Measurements from ENCODE around the gene TSC22D4.
"Not testable (repeated sequence)": the region's sequence is repeated elsewhere in the genome, so short reads cannot be mapped to it uniquely, and the experiment has no call there.

Gene TSC22D4

GRCh38 chr7:100504031-100504430 lies 25.0 kb upstream of the TSC22D4 start:
- WGBS (ENCODE audit: extremely low coverage, insufficient coverage, low lambda C conversion rate) = no CpG with 5 or more reads among the region's 3 CpGs
- not testable (repeated sequence) for H4K5ac ChIP-seq (ENCODE audit: low read length); H3K4ac ChIP-seq (ENCODE audit: low read depth, low read length); H4K8ac ChIP-seq (ENCODE audit: low read depth, low read length); H3K4me1 ChIP-seq (ENCODE audit: control insufficient read depth, low read depth, low read length); H2BK5ac ChIP-seq (ENCODE audit: low read length); H3K9ac ChIP-seq (ENCODE audit: low read length); H3K79me2 ChIP-seq (ENCODE audit: control insufficient read depth, insufficient read depth, low read length); H3K18ac ChIP-seq (ENCODE audit: low read length); H3K4me2 ChIP-seq (ENCODE audit: low read length); H3K79me1 ChIP-seq (ENCODE audit: low read length); H3K56ac ChIP-seq (ENCODE audit: low read length); H3K36me3 ChIP-seq (ENCODE audit: control insufficient read depth, insufficient read depth, low read length); H3K4me3 ChIP-seq (ENCODE audit: low read length); H2BK15ac ChIP-seq (replicated peaks; ENCODE audit: low read depth); H2AK5ac ChIP-seq (ENCODE audit: low read length); H2BK120ac ChIP-seq (ENCODE audit: low read depth, low read length); H3K23ac ChIP-seq (ENCODE audit: low read length); H3K27ac ChIP-seq (ENCODE audit: low read depth, low read length); DNase-seq; H3K27me3 ChIP-seq (ENCODE audit: insufficient read depth, low read length, poor library complexity)

- H2BK5ac ChIP-seq (ENCODE audit: low read length); H2AK5ac ChIP-seq (ENCODE audit: low read length); H3K36me3 ChIP-seq (ENCODE audit: control insufficient read depth, insufficient read depth, low read length); H2BK120ac ChIP-seq (ENCODE audit: low read depth, low read length); H3K18ac ChIP-seq (ENCODE audit: low read length); H3K23ac ChIP-seq (ENCODE audit: low read length); H3K27me3 ChIP-seq (ENCODE audit: insufficient read depth, low read length, poor library complexity); H3K9ac ChIP-seq (ENCODE audit: low read length); H2BK15ac ChIP-seq (replicated peaks; ENCODE audit: low read depth); H3K56ac ChIP-seq (ENCODE audit: low read length); H3K79me2 ChIP-seq (ENCODE audit: control insufficient read depth, insufficient read depth, low read length); H3K4ac ChIP-seq (ENCODE audit: low read depth, low read length); H3K4me2 ChIP-seq (ENCODE audit: low read length); H4K8ac ChIP-seq (ENCODE audit: low read depth, low read length); H3K4me3 ChIP-seq (ENCODE audit: low read length); H3K79me1 ChIP-seq (ENCODE audit: low read length); H3K4me1 ChIP-seq (ENCODE audit: control insufficient read depth, low read depth, low read length); DNase-seq; H3K27ac ChIP-seq (ENCODE audit: low read depth, low read length); H4K5ac ChIP-seq (ENCODE audit: low read length): not testable (repeated sequence)
- no CpG with 5 or more reads among the region's 2 CpGs for WGBS (ENCODE audit: extremely low coverage, insufficient coverage, low lambda C conversion rate)
Measured at GRCh38 chr7:100500743-100501142, 21.7 kb upstream of the TSC22D4 start.

- H3K56ac ChIP-seq (ENCODE audit: low read length) = no peak overlapping the region
- no peak overlapping the region for H3K9ac ChIP-seq (ENCODE audit: low read length)
- H3K79me1 ChIP-seq (ENCODE audit: low read length) = no peaks in the 10 kb centered on the region
- no peaks in the 10 kb centered on the region for H3K79me2 ChIP-seq (ENCODE audit: control insufficient read depth, insufficient read depth, low read length)
- no peak overlapping the region for H3K4me2 ChIP-seq (ENCODE audit: low read length)
- peaks cover 2% of the 10 kb centered on the region for H3K4me1 ChIP-seq (ENCODE audit: control insufficient read depth, low read depth, low read length)
- H3K36me3 ChIP-seq (ENCODE audit: control insufficient read depth, insufficient read depth, low read length) = no peaks in the 10 kb centered on the region
- no peak overlapping the region for H2BK120ac ChIP-seq (ENCODE audit: low read depth, low read length)
- H3K4me3 ChIP-seq (ENCODE audit: low read length) = no peak overlapping the region
- H3K18ac ChIP-seq (ENCODE audit: low read length) = no peak overlapping the region
- no peak overlapping the region for H3K27ac ChIP-seq (ENCODE audit: low read depth, low read length)
- H3K27me3 ChIP-seq (ENCODE audit: insufficient read depth, low read length, poor library complexity) = no peaks in the 10 kb centered on the region
- DNase-seq = no peak
- no peak overlapping the region for H4K5ac ChIP-seq (ENCODE audit: low read length)
- H3K23ac ChIP-seq (ENCODE audit: low read length) = no peak overlapping the region
- no peak overlapping the region for H3K4ac ChIP-seq (ENCODE audit: low read depth, low read length)
- H2BK15ac ChIP-seq (replicated peaks; ENCODE audit: low read depth) = no peak overlapping the region
- whole genome bisulfite sequencing (ENCODE audit: extremely low coverage, insufficient coverage, low lambda C conversion rate) = no CpG with 5 or more reads among the region's 6 CpGs
- H2BK5ac ChIP-seq (ENCODE audit: low read length) = no peak overlapping the region
- no peak overlapping the region for H4K8ac ChIP-seq (ENCODE audit: low read depth, low read length)
- H2AK5ac ChIP-seq (ENCODE audit: low read length) = no peak overlapping the region
Measured at GRCh38 chr7:100496509-100496908, 17.5 kb upstream of the TSC22D4 start.

GRCh38 chr7:100493476-100494264 lies 14.7 kb upstream of the TSC22D4 start:
- Histone ChIP-seq H3K23ac (ENCODE audit: low read length) (no peak overlapping the region), H3K27ac (ENCODE audit: low read depth, low read length) (no peak overlapping the region), H3K79me2 (ENCODE audit: control insufficient read depth, insufficient read depth, low read length) (no peaks in the 10 kb centered on the region), H3K36me3 (ENCODE audit: control insufficient read depth, insufficient read depth, low read length) (no peaks in the 10 kb centered on the region), H3K18ac (ENCODE audit: low read length) (no peak overlapping the region), H3K27me3 (ENCODE audit: insufficient read depth, low read length, poor library complexity) (no peaks in the 10 kb centered on the region), H3K4me1 (ENCODE audit: control insufficient read depth, low read depth, low read length) (peaks cover 2% of the 10 kb centered on the region), H3K4me2 (ENCODE audit: low read length) (peak overlapping the region; percentile 46), H2BK5ac (ENCODE audit: low read length) (no peak overlapping the region), H4K8ac (ENCODE audit: low read depth, low read length) (no peak overlapping the region), H2BK120ac (ENCODE audit: low read depth, low read length) (no peak overlapping the region), H3K79me1 (ENCODE audit: low read length) (no peaks in the 10 kb centered on the region), H3K4ac (ENCODE audit: low read depth, low read length) (no peak overlapping the region), H3K9ac (ENCODE audit: low read length) (peak overlapping the region; percentile 59), H2BK15ac (replicated peaks; ENCODE audit: low read depth) (no peak overlapping the region), H3K56ac (ENCODE audit: low read length) (peak overlapping the region; percentile 78), H3K4me3 (ENCODE audit: low read length) (no peak overlapping the region), H2AK5ac (ENCODE audit: low read length) (no peak overlapping the region), H4K5ac (ENCODE audit: low read length) (no peak overlapping the region)
- no CpG with 5 or more reads among the region's 56 CpGs for WGBS (ENCODE audit: extremely low coverage, insufficient coverage, low lambda C conversion rate)
- peak; percentile 45 for DNase-seq

GRCh38 chr7:100492738-100493475 lies 13.9 kb upstream of the TSC22D4 start:
- Histone ChIP-seq H3K79me2 (ENCODE audit: control insufficient read depth, insufficient read depth, low read length) (no peaks in the 10 kb centered on the region), H3K4me3 (ENCODE audit: low read length) (no peak overlapping the region), H2AK5ac (ENCODE audit: low read length) (no peak overlapping the region), H2BK15ac (replicated peaks; ENCODE audit: low read depth) (no peak overlapping the region), H3K23ac (ENCODE audit: low read length) (no peak overlapping the region), H2BK120ac (ENCODE audit: low read depth, low read length) (no peak overlapping the region), H3K36me3 (ENCODE audit: control insufficient read depth, insufficient read depth, low read length) (no peaks in the 10 kb centered on the region), H3K4me1 (ENCODE audit: control insufficient read depth, low read depth, low read length) (peaks cover 2% of the 10 kb centered on the region), H4K5ac (ENCODE audit: low read length) (no peak overlapping the region), H3K4ac (ENCODE audit: low read depth, low read length) (no peak overlapping the region), H4K8ac (ENCODE audit: low read depth, low read length) (no peak overlapping the region), H2BK5ac (ENCODE audit: low read length) (no peak overlapping the region), H3K27me3 (ENCODE audit: insufficient read depth, low read length, poor library complexity) (no peaks in the 10 kb centered on the region), H3K9ac (ENCODE audit: low read length) (peak overlapping the region; percentile 58), H3K79me1 (ENCODE audit: low read length) (no peaks in the 10 kb centered on the region), H3K4me2 (ENCODE audit: low read length) (no peak overlapping the region), H3K27ac (ENCODE audit: low read depth, low read length) (no peak overlapping the region), H3K56ac (ENCODE audit: low read length) (no peak overlapping the region), H3K18ac (ENCODE audit: low read length) (no peak overlapping the region)
- no peak for DNase-seq
- no CpG with 5 or more reads among the region's 5 CpGs for WGBS (ENCODE audit: extremely low coverage, insufficient coverage, low lambda C conversion rate)

Data from mesendoderm (in vitro differentiated cells).